MM.1S (cell line): ENCODE results near the gene PNPLA5.

Source experiments
- DNase-seq: peaks from one replicate; pipeline ENCODE4 v3.0.0-alpha.2; 2015
- H2AFZ ChIP-seq: fragments of 300-600 bp; sonication (generic); 2 replicates; pipeline ENCODE4 v1.6.0; 2016; ENCODE audit warnings: antibody characterized with exemption, low read length
- H3F3A ChIP-seq: fragments of 300-600 bp; sonication (generic); 2 replicates; pipeline ENCODE4 v1.6.1; 2016; ENCODE audit warnings: mild to moderate bottlenecking, antibody characterized with exemption, low read length, moderate library complexity, mixed read lengths; ENCODE audit not compliant: insufficient read depth
- H3K27ac ChIP-seq: fragments of 300-600 bp; sonication (generic); 2 replicates; pipeline ENCODE4 v1.5.1; 2016; ENCODE audit warnings: mild to moderate bottlenecking, low read length
- H3K27me3 ChIP-seq: fragments of 300-600 bp; sonication (generic); replicated peaks from 2 replicates; pipeline ENCODE4 v1.6.0; 2016; ENCODE audit warnings: low read length; ENCODE audit not compliant: insufficient read depth
- H3K36me3 ChIP-seq: fragments of 300-600 bp; sonication (generic); replicated peaks from 2 replicates; pipeline ENCODE4 v1.6.1; 2016; ENCODE audit warnings: mild to moderate bottlenecking, low read length, mixed read lengths; ENCODE audit not compliant: insufficient read depth
- H3K4me1 ChIP-seq: fragments of 300-600 bp; sonication (generic); 2 replicates; pipeline ENCODE4 v1.6.1; 2016; ENCODE audit warnings: low read length, mixed read lengths
- H3K4me2 ChIP-seq: fragments of 300-600 bp; sonication (generic); 2 replicates; pipeline ENCODE4 v1.6.0; 2016; ENCODE audit warnings: low read depth, low read length
- H3K4me3 ChIP-seq: fragments of 300-600 bp; sonication (generic); 2 replicates; pipeline ENCODE4 v1.5.1; 2016; ENCODE audit warnings: low read length, mixed read lengths
- H3K79me2 ChIP-seq: fragments of 300-600 bp; sonication (generic); 2 replicates; pipeline ENCODE4 v1.6.1; 2016; ENCODE audit warnings: mixed run types, low read length, mixed read lengths
- H3K9ac ChIP-seq: fragments of 300-600 bp; sonication (generic); 2 replicates; pipeline ENCODE4 v1.6.1; 2016; ENCODE audit warnings: low read length, mixed read lengths
- H3K9me2 ChIP-seq: fragments of 300-600 bp; sonication (generic); replicated peaks from 2 replicates; pipeline ENCODE4 v1.6.1; 2016; ENCODE audit warnings: mild to moderate bottlenecking, low read length, mixed read lengths; ENCODE audit not compliant: insufficient read depth
- H3K9me3 ChIP-seq: fragments of 300-600 bp; sonication (generic); replicated peaks from 2 replicates; pipeline ENCODE4 v1.6.1; 2016; ENCODE audit warnings: mild to moderate bottlenecking, low read length, mixed read lengths; ENCODE audit not compliant: insufficient read depth
- H4K20me1 ChIP-seq: fragments of 300-600 bp; sonication (generic); 2 replicates; pipeline ENCODE4 v1.6.1; 2016; ENCODE audit warnings: mild to moderate bottlenecking, low read length, moderate library complexity, mixed read lengths; ENCODE audit not compliant: insufficient read depth
- CTCF ChIP-seq: fragments of 300-600 bp; sonication (generic); IDR thresholded peaks from 2 replicates; pipeline ENCODE4 v1.5.1; 2016; ENCODE audit warnings: antibody characterized with exemption, low read length, mixed read lengths
- EZH2 ChIP-seq: fragments of 300-600 bp; sonication (generic); optimal IDR thresholded peaks from 2 replicates; pipeline ENCODE3; 2017; ENCODE audit warnings: low read depth, mild to moderate bottlenecking, antibody characterized with exemption, low read length, mixed read lengths
- EZH2phosphoT487 ChIP-seq: fragments of 300-600 bp; sonication (generic); IDR thresholded peaks from 2 replicates; pipeline ENCODE4 v1.6.1; 2018; ENCODE audit warnings: antibody characterized with exemption, low read length

The PNPLA5 gene

GRCh38 chr22:43840851-43841250, 51.0 kb downstream of the PNPLA5 start:
- Histone ChIP-seq H3K79me2 (no peaks in the 10 kb centered on the region), H4K20me1 (no peaks in the 10 kb centered on the region), H3K9me2 (no peaks in the 10 kb centered on the region), H3F3A (no peaks in the 10 kb centered on the region), H3K4me3 (no peak overlapping the region), H3K27me3 (peaks cover 91% of the 10 kb centered on the region), H3K36me3 (no peaks in the 10 kb centered on the region), H3K4me2 (no peak overlapping the region), H3K9ac (no peak overlapping the region), H3K27ac (no peak overlapping the region), H3K9me3 (no peaks in the 10 kb centered on the region), H2AFZ (no peak overlapping the region), H3K4me1 (no peaks in the 10 kb centered on the region)
- DNase-seq, result no peak
- TF ChIP-seq CTCF (no peak), EZH2 (no peak), EZH2phosphoT487 (no peak)

- no peak for TF ChIP-seq CTCF
- TF ChIP-seq EZH2, result no peak
- TF ChIP-seq EZH2phosphoT487, result no peak
- H3K27me3 ChIP-seq, result peaks cover 91% of the 10 kb centered on the region
These were observed 51.4 kb downstream of the PNPLA5 start for GRCh38 chr22:43840431-43840830.

GRCh38 chr22:43839781-43840180, 52.0 kb downstream of the PNPLA5 start:
- no peak overlapping the region for H3K4me2 ChIP-seq
- H3K36me3 ChIP-seq, result no peaks in the 10 kb centered on the region
- no peak overlapping the region for H3K4me3 ChIP-seq
- H3F3A ChIP-seq, result no peaks in the 10 kb centered on the region
- no peak overlapping the region for H3K27ac ChIP-seq
- no peak overlapping the region for H3K9ac ChIP-seq
- no peaks in the 10 kb centered on the region for H3K9me3 ChIP-seq
- no peak overlapping the region for H2AFZ ChIP-seq
- DNase-seq, result no peak
- H3K9me2 ChIP-seq, result no peaks in the 10 kb centered on the region
- no peaks in the 10 kb centered on the region for H4K20me1 ChIP-seq
- H3K79me2 ChIP-seq, result no peaks in the 10 kb centered on the region
- no peak for TF ChIP-seq EZH2phosphoT487
- TF ChIP-seq CTCF, result no peak
- TF ChIP-seq EZH2, result no peak
- no peaks in the 10 kb centered on the region for H3K4me1 ChIP-seq
- H3K27me3 ChIP-seq, result peaks cover 89% of the 10 kb centered on the region

More at GRCh38 chr22:43840431-43840830, 51.4 kb downstream of the PNPLA5 start:
- Histone ChIP-seq H3K9me3 (no peaks in the 10 kb centered on the region), H4K20me1 (no peaks in the 10 kb centered on the region), H3K9ac (no peak overlapping the region), H3K4me1 (no peaks in the 10 kb centered on the region), H3F3A (no peaks in the 10 kb centered on the region), H3K9me2 (no peaks in the 10 kb centered on the region), H3K79me2 (no peaks in the 10 kb centered on the region), H3K4me3 (no peak overlapping the region), H3K4me2 (no peak overlapping the region), H3K27ac (no peak overlapping the region), H2AFZ (no peak overlapping the region), H3K36me3 (no peaks in the 10 kb centered on the region)
- no peak for DNase-seq
